ENCODE results near the gene ZBTB5.
"Not testable (repeated sequence)": the region's sequence is repeated elsewhere in the genome, so short reads cannot be mapped to it uniquely, and the experiment has no call there.

Gene ZBTB5

GRCh38 chr9:37452611-37453010 is 12.6 kb downstream of the ZBTB5 start:
- no peak for DNase-seq (ENCODE audit: low read depth)

DNA sequence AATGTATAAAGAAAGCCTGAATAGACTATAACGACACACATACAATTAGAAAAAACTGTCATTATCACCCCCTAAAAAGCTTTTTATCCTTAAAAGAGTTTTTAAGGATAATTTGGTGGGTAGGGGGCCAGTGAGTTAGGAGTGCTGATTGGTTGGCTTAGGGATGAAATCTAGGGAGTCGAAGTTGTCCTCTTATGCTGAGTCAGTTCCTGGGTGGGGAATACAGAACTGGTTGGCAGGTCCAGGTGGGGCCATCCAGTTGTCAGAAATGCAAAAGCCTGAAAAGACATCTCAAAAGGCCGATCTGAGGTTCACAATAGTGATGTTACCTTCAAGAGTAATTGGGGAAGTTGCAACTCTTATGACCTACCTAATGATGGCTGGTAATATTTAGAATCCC is 13.6 kb downstream of the ZBTB5 start:
- DNase-seq (ENCODE audit: low read depth): no peak

- DNase-seq (ENCODE audit: low read depth): no peak
Observed at GRCh38 chr9:37449862-37450632, 15.2 kb downstream of the ZBTB5 start.

- DNase-seq (ENCODE audit: low read depth): no peak
Observed at GRCh38 chr9:37447111-37447510, 18.1 kb downstream of the ZBTB5 start.

DNA sequence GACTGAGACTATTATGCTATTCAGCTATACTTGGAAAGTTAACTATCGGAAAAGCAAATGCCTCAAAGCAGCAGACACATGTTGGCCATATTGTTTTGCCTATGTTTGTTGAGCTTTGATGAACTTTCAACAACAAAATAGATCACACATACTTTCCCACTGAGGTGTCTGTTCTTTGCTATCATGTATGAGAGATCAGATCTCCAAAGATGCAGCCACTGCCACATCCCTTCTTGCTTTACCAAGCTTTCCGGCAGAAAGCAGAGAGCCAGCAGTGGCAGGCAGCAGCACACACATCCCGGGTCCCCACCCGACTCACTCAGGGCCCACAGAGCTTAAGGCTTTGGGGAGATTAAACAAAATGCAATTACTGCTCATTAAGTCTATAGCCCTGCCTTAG is 18.8 kb downstream of the ZBTB5 start:
- DNase-seq (ENCODE audit: low read depth): no peak

GRCh38 chr9:37445832-37446231 is 19.4 kb downstream of the ZBTB5 start:
- DNase-seq (ENCODE audit: low read depth): no peak

GRCh38 chr9:37444890-37445289 is 20.4 kb downstream of the ZBTB5 start:
- no peak for DNase-seq (ENCODE audit: low read depth)

DNA sequence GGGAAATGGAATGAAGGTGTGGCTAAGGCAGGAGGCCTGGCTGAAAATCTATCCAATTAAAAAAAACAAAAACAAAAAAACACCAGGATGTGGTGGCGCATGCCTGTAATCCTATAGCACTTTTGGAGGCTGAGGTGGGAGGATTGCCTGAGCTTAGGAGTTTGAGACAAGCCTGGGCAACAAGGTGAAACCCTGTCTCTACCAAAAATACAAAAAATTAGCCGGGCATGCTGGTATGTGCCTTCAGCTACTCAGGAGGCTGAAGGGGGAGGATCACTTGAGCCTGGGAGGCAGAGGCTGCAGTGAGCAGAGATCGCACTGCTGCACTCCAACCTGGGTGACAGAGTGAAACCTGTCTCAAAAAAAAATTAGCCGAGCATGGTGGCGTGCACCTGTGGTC is 21.7 kb downstream of the ZBTB5 start:
- no peak for DNase-seq (ENCODE audit: low read depth)

DNA sequence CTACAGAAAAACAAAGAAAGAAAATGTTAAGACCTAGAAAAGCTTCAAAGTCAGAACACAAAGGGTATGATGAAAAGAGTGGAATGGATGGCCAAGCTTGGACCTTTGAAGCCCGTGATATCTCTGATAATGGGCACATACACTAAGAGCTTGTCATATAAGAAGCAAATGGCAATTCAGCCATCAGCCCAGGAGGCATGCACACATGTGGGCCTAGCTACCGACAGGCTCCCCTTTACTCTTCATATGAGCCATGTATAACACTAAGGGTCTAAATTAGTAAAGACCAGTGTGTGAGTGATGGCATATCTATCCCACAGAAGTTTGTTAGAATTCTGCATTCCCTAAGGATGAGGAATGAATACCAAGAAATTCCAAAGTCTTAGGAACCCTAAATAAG is 22.7 kb downstream of the ZBTB5 start:
- no peak for DNase-seq (ENCODE audit: low read depth)

- DNase-seq (ENCODE audit: low read depth): no peak
Observed at GRCh38 chr9:37441776-37442370, 23.4 kb downstream of the ZBTB5 start.

DNA sequence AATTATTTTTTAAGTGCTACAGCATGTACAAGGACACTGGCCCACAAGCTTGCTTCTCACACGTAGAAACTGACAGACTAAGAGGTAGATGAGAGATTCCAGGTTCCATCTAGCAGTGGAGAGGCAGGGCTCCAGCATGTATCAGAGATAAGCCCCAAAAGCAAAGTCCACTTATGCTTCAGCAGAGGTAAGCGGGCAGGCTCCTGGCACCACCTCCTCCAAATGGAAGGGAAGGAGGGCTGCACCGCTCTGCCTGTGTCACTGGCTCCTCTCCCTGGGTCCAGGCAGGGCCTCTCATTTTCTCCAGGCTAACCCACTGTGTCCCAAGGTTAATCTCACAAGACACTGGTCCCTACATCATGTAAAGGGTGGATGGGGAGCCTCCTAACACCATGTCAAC is 26.9 kb downstream of the ZBTB5 start:
- DNase-seq (ENCODE audit: low read depth): no peak

GRCh38 chr9:37437621-37438020 is 27.6 kb downstream of the ZBTB5 start:
- no peak for DNase-seq (ENCODE audit: low read depth)

DNA sequence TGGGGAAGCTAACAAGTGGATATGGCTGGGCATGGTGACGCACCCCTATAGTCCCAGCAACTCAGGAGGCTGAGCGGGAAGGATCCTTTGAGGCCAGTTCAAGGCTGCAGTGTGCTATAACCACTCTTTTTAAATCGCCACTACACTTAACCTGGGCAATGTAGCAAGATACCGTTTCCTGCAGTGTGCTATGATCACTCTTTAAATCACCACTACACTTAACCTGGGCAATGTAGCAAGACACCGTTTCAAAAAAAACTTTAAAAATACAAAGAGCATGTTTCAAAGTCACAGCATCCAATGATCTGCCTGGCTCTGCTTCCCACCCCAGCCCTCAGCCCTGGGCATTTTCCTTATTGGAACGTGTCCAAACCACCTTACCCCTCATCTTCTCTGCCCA is 28.2 kb downstream of the ZBTB5 start:
- DNase-seq (ENCODE audit: low read depth): no peak

- DNase-seq (ENCODE audit: low read depth): no peak
Observed at GRCh38 chr9:37436540-37436939, 28.7 kb downstream of the ZBTB5 start.

GRCh38 chr9:37433867-37434371 is 31.3 kb downstream of the ZBTB5 start:
- DNase-seq (ENCODE audit: low read depth): no peak

GRCh38 chr9:37432020-37432419 is 33.2 kb downstream of the ZBTB5 start:
- no peak for DNase-seq (ENCODE audit: low read depth)

DNA sequence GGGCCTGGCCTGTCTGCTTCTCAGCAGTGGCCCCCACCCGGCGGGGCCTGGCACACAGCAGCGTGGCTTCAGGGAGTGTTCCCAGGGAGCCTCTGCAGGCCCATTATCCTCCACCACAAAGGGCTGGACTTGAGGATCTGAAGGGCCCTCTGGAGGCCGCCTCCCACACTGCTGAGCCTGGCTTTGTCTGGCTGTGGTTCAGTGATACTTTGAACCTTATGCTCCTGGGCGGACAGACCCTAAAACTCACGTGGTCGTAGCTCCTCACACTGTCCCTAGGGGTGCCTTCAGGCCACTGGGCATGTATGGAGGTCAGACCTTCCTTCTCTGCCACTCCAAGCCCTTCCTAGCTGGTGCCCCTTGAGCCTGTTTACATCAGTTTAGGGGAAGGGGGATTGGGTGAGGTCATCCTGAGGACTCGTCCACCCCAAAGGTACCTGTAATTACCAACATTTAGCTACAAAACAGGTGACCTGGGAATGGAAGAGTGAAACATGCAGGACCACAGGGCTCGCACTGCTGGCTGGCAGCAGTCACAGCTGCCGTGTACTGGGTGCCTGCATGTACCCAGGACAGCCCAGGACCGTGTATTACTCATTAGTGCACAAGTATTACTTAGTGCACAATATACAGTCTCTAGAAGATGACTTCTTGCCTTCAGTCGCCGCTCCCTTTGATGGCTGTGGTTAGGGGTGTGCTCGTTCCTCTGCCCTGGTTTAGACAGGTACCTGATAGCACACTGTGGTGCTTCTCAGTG is 34.2 kb downstream of the ZBTB5 start:
- DNase-seq (ENCODE audit: low read depth): no peak

DNA sequence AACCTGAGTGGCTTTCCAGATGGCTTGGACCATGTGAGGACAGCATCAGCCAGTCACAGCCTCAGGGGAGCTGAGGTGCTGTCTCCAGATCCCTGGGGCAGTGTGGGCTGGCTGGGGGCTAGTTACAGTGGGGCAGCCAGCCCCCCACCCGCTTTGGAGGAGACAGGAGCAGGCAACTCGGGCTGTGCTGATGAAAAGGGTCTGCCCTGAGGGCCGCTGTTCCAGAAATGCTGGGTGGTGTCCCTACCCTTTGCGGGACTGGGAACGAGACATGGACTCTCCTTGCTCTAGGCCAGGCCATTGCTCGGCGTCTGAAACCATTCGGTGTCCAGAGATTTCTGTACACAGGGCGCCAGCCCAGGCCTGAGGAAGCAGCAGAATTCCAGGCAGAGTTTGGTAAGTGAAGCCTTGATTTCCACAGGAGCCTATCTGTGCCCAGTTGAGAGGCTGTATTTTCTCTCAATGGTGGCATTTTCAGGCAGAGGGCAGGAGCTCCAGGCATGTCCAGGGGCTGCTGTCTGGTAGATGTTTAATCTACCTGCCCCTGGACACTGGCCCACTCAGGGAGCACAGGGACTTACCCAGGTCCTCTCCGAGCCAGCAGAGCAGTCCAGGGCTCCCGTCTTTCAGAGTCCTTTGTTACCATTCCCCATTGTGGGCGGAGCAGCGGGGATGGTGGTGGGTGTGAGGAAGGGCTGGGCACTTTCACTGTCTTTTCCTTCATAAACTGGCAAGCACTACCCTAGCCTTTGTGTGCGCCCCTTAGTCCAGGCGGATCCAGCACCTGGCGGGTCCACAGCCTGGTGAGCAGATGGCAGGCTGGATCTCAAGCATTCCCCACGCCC is 35.6 kb downstream of the ZBTB5 start:
- no peak for DNase-seq (ENCODE audit: low read depth)

DNA sequence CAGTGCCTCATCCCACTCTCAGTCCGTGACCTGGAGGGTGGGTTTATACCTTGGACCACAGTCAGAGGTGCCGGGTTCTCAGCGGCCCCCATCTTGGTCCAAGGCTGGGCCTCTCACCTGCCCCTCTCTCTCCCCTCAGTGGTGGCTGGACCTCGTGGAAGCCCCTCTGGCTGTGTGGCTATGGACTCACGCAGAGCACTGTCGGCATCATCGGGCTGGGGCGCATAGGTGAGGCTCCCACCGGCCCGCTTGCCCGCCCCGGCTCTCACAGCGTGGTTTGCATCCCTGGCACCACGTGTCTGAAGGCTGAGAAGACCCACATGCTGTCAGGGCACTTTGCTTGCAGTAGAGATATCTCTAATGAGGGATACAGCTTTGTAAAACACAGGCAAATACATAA is 36.9 kb downstream of the ZBTB5 start:
- no peak for DNase-seq (ENCODE audit: low read depth)

DNA sequence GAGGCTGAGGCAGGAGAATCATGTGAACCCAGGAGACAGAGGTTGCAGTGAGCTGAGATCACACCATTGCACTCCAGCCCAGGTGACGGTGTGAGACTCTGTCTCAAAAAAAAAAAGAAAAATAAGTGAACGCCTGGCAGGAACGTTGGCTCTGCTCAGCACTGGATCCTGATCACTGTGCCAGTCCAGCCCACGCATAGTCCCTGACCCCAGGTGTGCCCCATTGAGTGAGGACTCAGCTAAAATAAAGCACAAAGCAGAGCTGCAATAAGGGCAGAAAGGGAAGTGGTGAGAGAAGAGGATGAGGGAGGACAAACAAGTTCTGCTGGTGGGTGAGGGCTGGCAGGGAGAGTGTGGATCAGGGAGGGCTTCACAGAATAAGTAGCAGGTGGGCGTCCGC is 38.4 kb downstream of the ZBTB5 start:
- no peak for DNase-seq (ENCODE audit: low read depth)

DNA sequence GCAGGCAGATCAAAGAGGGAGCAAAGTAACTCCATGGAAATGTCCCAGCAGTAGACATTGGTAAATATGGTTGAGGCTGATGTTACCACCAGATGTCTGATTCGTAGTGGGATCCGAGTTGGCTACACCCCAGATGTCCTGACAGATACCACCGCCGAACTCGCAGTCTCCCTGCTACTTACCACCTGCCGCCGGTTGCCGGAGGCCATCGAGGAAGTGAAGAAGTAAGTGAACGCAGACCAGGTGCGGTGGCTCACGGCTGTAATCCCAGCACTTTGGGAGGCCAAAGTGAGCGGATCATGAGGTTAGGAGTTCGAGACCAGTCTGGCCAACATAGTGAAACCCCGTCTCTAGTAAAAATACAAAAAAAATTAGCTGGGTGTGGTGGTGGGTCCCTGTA is 38.8 kb downstream of the ZBTB5 start:
- not testable (repeated sequence) for DNase-seq (ENCODE audit: low read depth)

DNA sequence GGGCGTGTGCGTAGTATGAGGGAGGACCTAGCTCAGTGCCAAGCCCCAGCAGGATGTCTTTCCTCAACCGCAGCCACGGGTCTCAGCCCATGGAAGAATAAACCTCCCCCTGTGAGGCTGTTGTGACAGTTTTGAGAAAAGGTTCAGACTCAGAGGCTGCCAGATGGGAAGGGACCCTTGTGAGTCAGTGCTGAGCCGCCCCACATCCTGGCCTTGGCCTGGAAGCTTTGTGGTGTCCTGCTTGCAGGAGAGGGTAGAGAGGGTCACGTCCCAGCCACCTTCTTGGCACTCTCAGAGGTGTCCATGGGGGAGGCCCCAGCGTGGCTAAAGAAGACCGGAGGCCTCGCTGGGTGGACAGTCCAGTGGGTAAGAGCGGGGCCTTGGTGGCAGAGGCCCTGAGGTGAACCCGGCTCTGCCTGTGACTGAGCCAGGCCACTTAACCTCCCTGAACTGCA is 39.9 kb downstream of the ZBTB5 start:
- no peak for DNase-seq (ENCODE audit: low read depth)
